DOHH2 (cell line): ENCODE data around the gene CLTCL1.

Experiments used
- CTCF ChIP-seq: fragments of 200-600 bp; sonication (generic); IDR thresholded peaks from one replicate; pipeline ENCODE4 v1.5.1; 2014; ENCODE audit warnings: antibody characterized with exemption, mild to moderate bottlenecking, low read depth, low read length; ENCODE audit not compliant: poor library complexity, severe bottlenecking
- EZH2phosphoT487 ChIP-seq: fragments of 200-600 bp; sonication (generic); IDR thresholded peaks from 2 replicates; pipeline ENCODE4 v1.6.1; 2017; ENCODE audit warnings: borderline replicate concordance, mild to moderate bottlenecking, antibody characterized with exemption, low read length, moderate library complexity, mixed read lengths

GRCh38 chr22:19271273-19271855 lies 20.2 kb downstream of the CLTCL1 start:
- TF ChIP-seq CTCF (no peak), EZH2phosphoT487 (no peak)
